ENCODE results near the gene HLA-DOA. TPM values are rescaled to one million over a fixed set of nuclear protein-coding genes. Genes with fewer than 3 reads are reported as not detected.

The HLA-DOA gene
- total and polyA plus RNA-seq, 10 of the 15 experiments (the other 5 are each of a cell fraction or from before 2014, with no cell fraction given), result 8.8 to 108 (median 58.3) TPM

- ATAC-seq (no peak), DNase-seq (ENCODE audit: low read depth, low spot score) (no peak), FAIRE-seq (no peak)
- Histone ChIP-seq H3K27me3 (replicated peaks in 1 of 2; ENCODE audit: control insufficient read depth in 2 of 2, insufficient read depth in 2 of 2, low read length in 1 of 2) (no peaks in the 10 kb centered on the region), H4K20me1 (ENCODE audit: control insufficient read depth, insufficient read depth) (no peaks in the 10 kb centered on the region), H3K79me2 (ENCODE audit: control insufficient read depth, insufficient read depth, low read length) (no peaks in the 10 kb centered on the region), H3K4me3 (no peak overlapping the region), H3K9ac (ENCODE audit: control insufficient read depth, insufficient read depth, low read length) (no peak overlapping the region), H3K4me2 (ENCODE audit: control insufficient read depth, insufficient read depth) (no peak overlapping the region), H3K27ac (ENCODE audit: control insufficient read depth, insufficient read depth) (no peak overlapping the region), H3K36me3 (ENCODE audit: control insufficient read depth in 2 of 2, insufficient read depth in 2 of 2, low read length in 1 of 2) (no peaks in the 10 kb centered on the region), H2AFZ (ENCODE audit: control insufficient read depth, low read depth, low read length) (no peak overlapping the region), H3K4me1 (ENCODE audit: control insufficient read depth, insufficient read depth, low read length) (no peaks in the 10 kb centered on the region), H3K9me3 (replicated peaks; ENCODE audit: control insufficient read depth, insufficient read depth, low read length) (no peaks in the 10 kb centered on the region)
- ChIA-PET SMC1A (ENCODE audit: uncharacterized antibody, unreplicated experiment) (interaction anchor here (1.0 to 1.7 kb wide), 4 partner anchors 9 to 107 kb away, joined by 3 to 9 read pairs (median 4); no protein-coding TSS in a partner anchor), POLR2A (interaction anchor here (0.6 to 0.7 kb wide), 2 partner anchors 67 to 78 kb away, joined by 4 read pairs; no protein-coding TSS in a partner anchor), RAD21 (ENCODE audit: unreplicated experiment) (interaction anchor here (1.7 kb wide), 1 partner anchor 9 kb away, joined by 7 read pairs; no protein-coding TSS in a partner anchor), CTCF (interaction anchor here (0.8 to 1.6 kb wide), 4 partner anchors 9 to 60 kb away, joined by 3 to 14 read pairs (median 4); no protein-coding TSS in a partner anchor)
- TF ChIP-seq MEF2B (IDR thresholded peaks at IDR 0.05; ENCODE audit: partially characterized antibody, poor library complexity, severe bottlenecking), result no peak
- TF ChIP-seq NFXL1 (IDR thresholded peaks at IDR 0.05; ENCODE audit: borderline replicate concordance), result no peak
- TF ChIP-seq, protein P1, sequence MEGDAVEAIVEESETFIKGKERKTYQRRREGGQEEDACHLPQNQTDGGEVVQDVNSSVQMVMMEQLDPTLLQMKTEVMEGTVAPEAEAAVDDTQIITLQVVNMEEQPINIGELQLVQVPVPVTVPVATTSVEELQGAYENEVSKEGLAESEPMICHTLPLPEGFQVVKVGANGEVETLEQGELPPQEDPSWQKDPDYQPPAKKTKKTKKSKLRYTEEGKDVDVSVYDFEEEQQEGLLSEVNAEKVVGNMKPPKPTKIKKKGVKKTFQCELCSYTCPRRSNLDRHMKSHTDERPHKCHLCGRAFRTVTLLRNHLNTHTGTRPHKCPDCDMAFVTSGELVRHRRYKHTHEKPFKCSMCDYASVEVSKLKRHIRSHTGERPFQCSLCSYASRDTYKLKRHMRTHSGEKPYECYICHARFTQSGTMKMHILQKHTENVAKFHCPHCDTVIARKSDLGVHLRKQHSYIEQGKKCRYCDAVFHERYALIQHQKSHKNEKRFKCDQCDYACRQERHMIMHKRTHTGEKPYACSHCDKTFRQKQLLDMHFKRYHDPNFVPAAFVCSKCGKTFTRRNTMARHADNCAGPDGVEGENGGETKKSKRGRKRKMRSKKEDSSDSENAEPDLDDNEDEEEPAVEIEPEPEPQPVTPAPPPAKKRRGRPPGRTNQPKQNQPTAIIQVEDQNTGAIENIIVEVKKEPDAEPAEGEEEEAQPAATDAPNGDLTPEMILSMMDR (IDR thresholded peaks at IDR 0.05 in 2 of 3, conservative IDR thresholded peaks at IDR 0.05 in 1 of 3; ENCODE audit: control insufficient read depth in 2 of 3, extremely low read depth in 1 of 3, insufficient read depth in 1 of 3, low read depth in 3 of 3, low read length in 3 of 3), result no peak
- TF ChIP-seq SIX5 (IDR thresholded peaks at IDR 0.05; ENCODE audit: low read depth, low read length, severe bottlenecking), result no peak
- no TSS peak for BruUV-seq (replicated peaks)
- in situ Hi-C loops (cut with MboI), result no loop called here
- 75% methylated on average over 9 of the region's 9 CpGs for WGBS (ENCODE audit: insufficient coverage, insufficient replicate concordance, low lambda C conversion rate, missing lambda C conversion rate)
- intact Hi-C loops (cut with micrococcal nuclease; ENCODE audit: unreplicated experiment), result no loop called here
These were observed 15.9 kb downstream of the HLA-DOA start for GRCh38 chr6:32993363-32993973.
